HUES48 (cell line): ENCODE measurements around the gene NRBF2.

Experiments
- H3K27ac ChIP-seq: one replicate; pipeline ENCODE4 v1.7.0; 2013; ENCODE audit warnings: low read depth, low read length, inconsistent platforms
- H3K27me3 ChIP-seq: 2 replicates; pipeline ENCODE4 v1.6.1; 2013; ENCODE audit warnings: mild to moderate bottlenecking, low read length; ENCODE audit not compliant: control insufficient read depth, insufficient read depth
- H3K36me3 ChIP-seq: 2 replicates; pipeline ENCODE4 v1.6.1; 2013; ENCODE audit warnings: low read length; ENCODE audit not compliant: control insufficient read depth, insufficient read depth
- H3K4me1 ChIP-seq: 2 replicates; pipeline ENCODE4 v1.6.1; 2013; ENCODE audit warnings: mild to moderate bottlenecking, low read length; ENCODE audit not compliant: control insufficient read depth, insufficient read depth
- H3K4me3 ChIP-seq: 2 replicates; pipeline ENCODE4 v1.5.1; 2013; ENCODE audit warnings: mild to moderate bottlenecking, low read depth, low read length
- H3K9ac ChIP-seq: 2 replicates; pipeline ENCODE4 v1.6.1; 2013; ENCODE audit warnings: mild to moderate bottlenecking, low read depth, low read length, moderate library complexity
- H3K9me3 ChIP-seq: 2 replicates; pipeline ENCODE4 v1.6.1; 2013; ENCODE audit warnings: low read length; ENCODE audit not compliant: control insufficient read depth, insufficient read depth

The NRBF2 gene

GRCh38 chr10:63199716-63200115, 66.6 kb downstream of the NRBF2 start:
- Histone ChIP-seq H3K9ac (no peak overlapping the region), H3K4me1 (peaks cover 34% of the 10 kb centered on the region), H3K4me3 (peak overlapping the region; percentile 23; the same call in 1 of the 2 replicates), H3K9me3 (no peaks in the 10 kb centered on the region), H3K27ac (peak overlapping the region; percentile 31), H3K27me3 (no peaks in the 10 kb centered on the region), H3K36me3 (peaks cover 95% of the 10 kb centered on the region)

- no peaks in the 10 kb centered on the region for H3K9me3 ChIP-seq
- H3K27me3 ChIP-seq = no peaks in the 10 kb centered on the region
- no peak overlapping the region for H3K9ac ChIP-seq
- no peak overlapping the region for H3K27ac ChIP-seq
- peaks cover 95% of the 10 kb centered on the region for H3K36me3 ChIP-seq
- H3K4me3 ChIP-seq = peak overlapping the region; percentile 23; the same call in 1 of the 2 replicates
- H3K4me1 ChIP-seq = peaks cover 41% of the 10 kb centered on the region
Observed at GRCh38 chr10:63200431-63200830, 67.3 kb downstream of the NRBF2 start.

- Histone ChIP-seq H3K4me1 (peaks cover 48% of the 10 kb centered on the region), H3K9ac (no peak overlapping the region), H3K27ac (no peak overlapping the region), H3K36me3 (peaks cover 95% of the 10 kb centered on the region), H3K4me3 (no peak overlapping the region), H3K27me3 (no peaks in the 10 kb centered on the region), H3K9me3 (no peaks in the 10 kb centered on the region)
Observed at GRCh38 chr10:63201118-63201517, 68.0 kb downstream of the NRBF2 start.
